Astrocyte (in vitro differentiated cells and primary cell): ENCODE measurements around the gene SURF1. TPM values are rescaled to one million over a fixed set of nuclear protein-coding genes. Genes with fewer than 3 reads are reported as not detected.

ENCODE experiments used
- DNase-seq: peaks from one replicate; pipeline ENCODE4 v3.0.0-alpha.2; 2010; ENCODE audit warnings: low read depth
- FAIRE-seq: peaks from 2 replicates; lab custom pipeline; 2011; peaks lifted over from hg19 to GRCh38; lab: Jason Lieb, UNC
- H2AFZ ChIP-seq: 2 replicates; pipeline ENCODE4 v1.6.0; 2012; ENCODE audit warnings: low read depth, low read length, inconsistent platforms
- H3K27ac ChIP-seq: 2 replicates; pipeline ENCODE4 v1.5.1; 2011; ENCODE audit warnings: low read depth, low read length, inconsistent platforms
- H3K27me3 ChIP-seq: 2 replicates; pipeline ENCODE4 v1.6.0; 2011; ENCODE audit warnings: low read length, inconsistent platforms; ENCODE audit not compliant: insufficient read depth
- H3K36me3 ChIP-seq: 2 replicates; pipeline ENCODE4 v1.5.1; 2011; ENCODE audit warnings: low read length, inconsistent platforms; ENCODE audit not compliant: insufficient read depth
- H3K4me1 ChIP-seq: 2 replicates; pipeline ENCODE4 v1.5.1; 2011; ENCODE audit warnings: low read length, inconsistent platforms; ENCODE audit not compliant: insufficient read depth
- H3K4me2 ChIP-seq: 2 replicates; pipeline ENCODE4 v1.6.0; 2012; ENCODE audit warnings: low read length, inconsistent platforms
- H3K4me3 ChIP-seq: 2 replicates; pipeline ENCODE4 v1.5.1; 2011; ENCODE audit warnings: low read depth, mild to moderate bottlenecking, low read length, inconsistent platforms; ENCODE audit not compliant: insufficient read depth
- H3K79me2 ChIP-seq: 2 replicates; pipeline ENCODE4 v1.6.0; 2012; ENCODE audit warnings: mild to moderate bottlenecking, low read length, inconsistent platforms; ENCODE audit not compliant: insufficient read depth
- H3K9ac ChIP-seq: 2 replicates; pipeline ENCODE4 v1.6.0; 2012; ENCODE audit warnings: mild to moderate bottlenecking, low read length, inconsistent platforms
- H3K9me3 ChIP-seq: 2 replicates; pipeline ENCODE4 v1.5.1; 2012; ENCODE audit warnings: low read depth, mild to moderate bottlenecking, low read length, inconsistent platforms; ENCODE audit not compliant: insufficient read depth
- H4K20me1 ChIP-seq: 2 replicates; pipeline ENCODE4 v1.6.0; 2012; ENCODE audit warnings: low read length, inconsistent platforms; ENCODE audit not compliant: insufficient read depth
- H3K27ac Mint-ChIP-seq: one replicate; pipeline ENCODE4 v1.8.0; 2021; ENCODE audit warnings: mild to moderate bottlenecking, mixed read lengths; ENCODE audit not compliant: unreplicated experiment
- H3K27me3 Mint-ChIP-seq: one replicate; pipeline ENCODE4 v1.8.0; 2021; ENCODE audit warnings: low read depth, mixed read lengths; ENCODE audit not compliant: unreplicated experiment
- H3K36me3 Mint-ChIP-seq: one replicate; pipeline ENCODE4 v1.8.0; 2021; ENCODE audit warnings: low read depth, mixed read lengths; ENCODE audit not compliant: unreplicated experiment
- H3K4me1 Mint-ChIP-seq: one replicate; pipeline ENCODE4 v1.8.0; 2021; ENCODE audit warnings: low read depth, mixed read lengths; ENCODE audit not compliant: unreplicated experiment
- H3K4me3 Mint-ChIP-seq: one replicate; pipeline ENCODE4 v1.8.0; 2021; ENCODE audit warnings: mild to moderate bottlenecking, moderate library complexity, mixed read lengths; ENCODE audit not compliant: unreplicated experiment
- H3K9me3 Mint-ChIP-seq: one replicate; pipeline ENCODE4 v1.8.0; 2021; ENCODE audit warnings: mild to moderate bottlenecking, mixed read lengths; ENCODE audit not compliant: unreplicated experiment
- EZH2 ChIP-seq: IDR thresholded peaks from 2 replicates; pipeline ENCODE4 v1.6.1; 2012; ENCODE audit warnings: mild to moderate bottlenecking, low read length, inconsistent platforms; ENCODE audit not compliant: insufficient read depth
- total RNA-seq: library from RNA; stranded (reverse); gene quantifications from 2 replicates; pipeline ENCODE4 v1.2.1, GENCODE V29; 2021
- TF ChIP-seq, protein P1 (sequence below): IDR thresholded peaks from 2 replicates; pipeline ENCODE4 v1.5.1; 2011; ENCODE audit warnings: low read depth, mild to moderate bottlenecking, inconsistent platforms, low read length, moderate library complexity; ENCODE audit not compliant: insufficient read depth

The SURF1 gene
- total RNA-seq, 1 donor from 2014 or later, result 35.9 TPM

DNA sequence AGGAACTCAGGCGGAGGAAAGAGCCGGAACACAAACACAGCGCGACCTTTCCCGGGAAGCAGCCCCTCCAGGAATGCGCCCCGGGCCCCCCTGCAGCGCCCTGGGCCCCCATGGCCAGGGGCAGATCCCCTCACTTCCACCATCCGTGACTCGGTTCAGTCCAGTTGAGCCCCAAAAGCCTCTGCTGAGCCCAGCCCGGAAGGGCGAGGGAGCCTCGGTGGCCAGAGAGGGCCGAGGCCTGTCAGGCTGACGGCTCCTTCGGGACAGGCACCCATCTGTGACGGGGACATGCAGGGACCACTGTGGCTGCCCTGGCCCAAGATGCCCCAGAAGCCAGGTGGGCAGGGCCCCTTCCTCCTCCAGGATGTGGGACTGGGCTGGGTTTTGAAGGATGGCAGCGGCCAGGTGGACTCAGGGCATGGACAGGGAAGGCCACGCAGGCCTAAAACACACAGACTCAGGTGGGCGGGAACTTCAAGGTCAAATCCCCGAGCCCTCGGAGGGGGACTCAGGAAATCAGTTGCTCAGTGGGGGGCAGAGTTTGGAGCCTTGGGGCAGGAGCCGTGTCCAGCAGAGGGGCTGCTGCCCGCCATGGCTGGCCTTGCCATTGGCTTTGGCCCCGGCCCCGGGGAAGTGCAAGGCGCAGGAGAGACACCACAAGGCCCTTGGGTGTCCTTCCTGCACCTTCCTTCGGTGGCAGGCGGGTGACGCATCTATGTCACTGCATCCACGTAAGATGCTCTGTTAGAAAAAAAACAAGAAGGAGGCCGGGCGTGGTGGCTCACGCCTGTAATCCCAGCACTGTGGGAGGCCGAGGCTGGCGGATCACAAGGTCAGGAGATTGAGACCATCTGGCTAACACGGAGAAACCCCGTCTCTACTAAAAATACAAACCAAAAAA is 51.6 kb downstream of the SURF1 start:
- Mint-ChIP-seq H3K27me3 (peaks cover 39% of the 10 kb centered on the region), H3K36me3 (no peaks in the 10 kb centered on the region), H3K9me3 (peaks cover 5% of the 10 kb centered on the region), H3K27ac (no peak overlapping the region), H3K4me3 (no peak overlapping the region), H3K4me1 (no peaks in the 10 kb centered on the region)
- no peaks in the 10 kb centered on the region for H3K4me1 ChIP-seq
- no peaks in the 10 kb centered on the region for H3K79me2 ChIP-seq
- DNase-seq, result no peak
- H3K4me3 ChIP-seq, result no peak overlapping the region
- no peak overlapping the region for H3K4me2 ChIP-seq
- H3K27ac ChIP-seq, result no peak overlapping the region
- no peak for TF ChIP-seq EZH2
- TF ChIP-seq, protein P1, sequence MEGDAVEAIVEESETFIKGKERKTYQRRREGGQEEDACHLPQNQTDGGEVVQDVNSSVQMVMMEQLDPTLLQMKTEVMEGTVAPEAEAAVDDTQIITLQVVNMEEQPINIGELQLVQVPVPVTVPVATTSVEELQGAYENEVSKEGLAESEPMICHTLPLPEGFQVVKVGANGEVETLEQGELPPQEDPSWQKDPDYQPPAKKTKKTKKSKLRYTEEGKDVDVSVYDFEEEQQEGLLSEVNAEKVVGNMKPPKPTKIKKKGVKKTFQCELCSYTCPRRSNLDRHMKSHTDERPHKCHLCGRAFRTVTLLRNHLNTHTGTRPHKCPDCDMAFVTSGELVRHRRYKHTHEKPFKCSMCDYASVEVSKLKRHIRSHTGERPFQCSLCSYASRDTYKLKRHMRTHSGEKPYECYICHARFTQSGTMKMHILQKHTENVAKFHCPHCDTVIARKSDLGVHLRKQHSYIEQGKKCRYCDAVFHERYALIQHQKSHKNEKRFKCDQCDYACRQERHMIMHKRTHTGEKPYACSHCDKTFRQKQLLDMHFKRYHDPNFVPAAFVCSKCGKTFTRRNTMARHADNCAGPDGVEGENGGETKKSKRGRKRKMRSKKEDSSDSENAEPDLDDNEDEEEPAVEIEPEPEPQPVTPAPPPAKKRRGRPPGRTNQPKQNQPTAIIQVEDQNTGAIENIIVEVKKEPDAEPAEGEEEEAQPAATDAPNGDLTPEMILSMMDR, result no peak
- H3K36me3 ChIP-seq, result no peaks in the 10 kb centered on the region
- no peak overlapping the region for H3K9ac ChIP-seq
- FAIRE-seq, result no peak
- no peaks in the 10 kb centered on the region for H3K9me3 ChIP-seq
- H2AFZ ChIP-seq, result no peak overlapping the region
- no peaks in the 10 kb centered on the region for H4K20me1 ChIP-seq
- peaks cover 3% of the 10 kb centered on the region for H3K27me3 ChIP-seq

DNA sequence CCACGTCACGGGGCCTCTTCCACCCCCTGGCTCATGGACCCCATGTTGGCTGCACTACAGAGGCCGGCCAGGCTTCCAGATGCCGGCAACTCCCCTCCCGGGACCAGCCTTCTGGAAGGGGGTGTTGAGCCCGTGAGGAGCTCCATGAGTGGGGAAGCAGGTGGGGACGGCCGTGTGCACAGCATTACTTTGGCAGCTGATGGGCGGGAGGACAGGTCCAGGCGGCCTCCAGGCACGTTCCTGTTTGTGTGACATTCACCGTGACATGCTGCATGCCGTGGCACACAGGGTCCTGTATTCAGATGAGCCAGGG is 52.2 kb downstream of the SURF1 start:
- DNase-seq, result no peak
- Histone ChIP-seq H2AFZ (no peak overlapping the region), H3K27me3 (peaks cover 3% of the 10 kb centered on the region), H3K79me2 (no peaks in the 10 kb centered on the region), H4K20me1 (no peaks in the 10 kb centered on the region), H3K27ac (no peak overlapping the region), H3K4me1 (no peaks in the 10 kb centered on the region), H3K36me3 (no peaks in the 10 kb centered on the region), H3K4me3 (no peak overlapping the region), H3K9ac (no peak overlapping the region), H3K4me2 (no peak overlapping the region), H3K9me3 (no peaks in the 10 kb centered on the region)
- H3K27me3 Mint-ChIP-seq, result peaks cover 38% of the 10 kb centered on the region
- no peak overlapping the region for H3K27ac Mint-ChIP-seq
- no peak overlapping the region for H3K4me3 Mint-ChIP-seq
- FAIRE-seq, result no peak
- no peaks in the 10 kb centered on the region for H3K4me1 Mint-ChIP-seq
- H3K9me3 Mint-ChIP-seq, result peaks cover 7% of the 10 kb centered on the region
- no peaks in the 10 kb centered on the region for H3K36me3 Mint-ChIP-seq
- TF ChIP-seq, protein P1, result no peak
- TF ChIP-seq EZH2, result no peak
